ENCODE results near the gene ZNF804B. TPM values are rescaled to one million over a fixed set of nuclear protein-coding genes. Genes with fewer than 3 reads are reported as not detected.

ZNF804B gene
- total RNA-seq, 1 donor from 2014 or later: not detected

GRCh38 chr7:88866265-88866863 lies 106.9 kb downstream of the ZNF804B start:
- no peaks in the 10 kb centered on the region for H3K36me3 ChIP-seq
- no peaks in the 10 kb centered on the region for H3K9me3 ChIP-seq
- TF ChIP-seq, protein P1, sequence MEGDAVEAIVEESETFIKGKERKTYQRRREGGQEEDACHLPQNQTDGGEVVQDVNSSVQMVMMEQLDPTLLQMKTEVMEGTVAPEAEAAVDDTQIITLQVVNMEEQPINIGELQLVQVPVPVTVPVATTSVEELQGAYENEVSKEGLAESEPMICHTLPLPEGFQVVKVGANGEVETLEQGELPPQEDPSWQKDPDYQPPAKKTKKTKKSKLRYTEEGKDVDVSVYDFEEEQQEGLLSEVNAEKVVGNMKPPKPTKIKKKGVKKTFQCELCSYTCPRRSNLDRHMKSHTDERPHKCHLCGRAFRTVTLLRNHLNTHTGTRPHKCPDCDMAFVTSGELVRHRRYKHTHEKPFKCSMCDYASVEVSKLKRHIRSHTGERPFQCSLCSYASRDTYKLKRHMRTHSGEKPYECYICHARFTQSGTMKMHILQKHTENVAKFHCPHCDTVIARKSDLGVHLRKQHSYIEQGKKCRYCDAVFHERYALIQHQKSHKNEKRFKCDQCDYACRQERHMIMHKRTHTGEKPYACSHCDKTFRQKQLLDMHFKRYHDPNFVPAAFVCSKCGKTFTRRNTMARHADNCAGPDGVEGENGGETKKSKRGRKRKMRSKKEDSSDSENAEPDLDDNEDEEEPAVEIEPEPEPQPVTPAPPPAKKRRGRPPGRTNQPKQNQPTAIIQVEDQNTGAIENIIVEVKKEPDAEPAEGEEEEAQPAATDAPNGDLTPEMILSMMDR (IDR thresholded peaks at IDR 0.05): no peak
- H3K4me1 ChIP-seq: no peaks in the 10 kb centered on the region
- intact Hi-C loops (cut with DNase I): no loop called here
- H3K27me3 ChIP-seq: no peaks in the 10 kb centered on the region
- no peak overlapping the region for H3K27ac ChIP-seq
- no peak for DNase-seq
- no peak overlapping the region for H3K4me3 ChIP-seq
- ATAC-seq: no peak

DNA sequence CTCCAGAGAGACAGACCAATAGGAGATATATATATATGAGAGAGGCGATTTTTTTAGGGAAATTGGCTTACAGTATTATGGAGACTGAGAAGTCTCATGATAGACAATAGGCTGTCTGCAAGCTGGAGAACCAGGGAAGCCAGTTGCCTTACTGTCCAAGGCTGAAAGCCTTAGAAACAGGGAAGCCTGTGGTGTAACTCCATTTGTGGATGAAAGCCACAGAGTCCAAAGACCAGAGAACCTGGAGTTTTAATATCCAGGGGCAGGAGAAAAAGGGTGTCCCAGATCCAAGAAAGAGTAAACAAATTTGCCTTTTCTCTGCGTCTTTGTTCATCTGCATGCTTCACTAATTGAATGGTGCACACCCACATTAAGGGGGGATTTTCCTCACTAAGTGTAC lies 107.7 kb downstream of the ZNF804B start:
- no peak for ATAC-seq
- H3K4me3 ChIP-seq: no peak overlapping the region
- intact Hi-C loops (cut with DNase I): no loop called here
- H3K4me1 ChIP-seq: no peaks in the 10 kb centered on the region
- no peaks in the 10 kb centered on the region for H3K27me3 ChIP-seq
- no peak overlapping the region for H3K27ac ChIP-seq
- no peaks in the 10 kb centered on the region for H3K36me3 ChIP-seq
- no peak for DNase-seq
- no peaks in the 10 kb centered on the region for H3K9me3 ChIP-seq
- TF ChIP-seq, protein P1 (IDR thresholded peaks at IDR 0.05): no peak

GRCh38 chr7:88868456-88868855 lies 109.0 kb downstream of the ZNF804B start:
- TF ChIP-seq, protein P1 (IDR thresholded peaks at IDR 0.05): no peak
- no peaks in the 10 kb centered on the region for H3K36me3 ChIP-seq
- no peaks in the 10 kb centered on the region for H3K9me3 ChIP-seq
- ATAC-seq: no peak
- intact Hi-C loops (cut with DNase I): no loop called here
- no peak overlapping the region for H3K27ac ChIP-seq
- H3K4me3 ChIP-seq: no peak overlapping the region
- no peaks in the 10 kb centered on the region for H3K27me3 ChIP-seq
- no peaks in the 10 kb centered on the region for H3K4me1 ChIP-seq
- DNase-seq: no peak

- TF ChIP-seq, protein P1 (IDR thresholded peaks at IDR 0.05): no peak
- Histone ChIP-seq H3K27ac (no peak overlapping the region), H3K27me3 (no peaks in the 10 kb centered on the region), H3K4me3 (no peak overlapping the region), H3K9me3 (no peaks in the 10 kb centered on the region), H3K4me1 (no peaks in the 10 kb centered on the region), H3K36me3 (no peaks in the 10 kb centered on the region)
- ATAC-seq (no peak), DNase-seq (no peak)
- intact Hi-C loops (cut with DNase I): no loop called here
These were observed 121.6 kb downstream of the ZNF804B start for GRCh38 chr7:88881136-88881535.

DNA sequence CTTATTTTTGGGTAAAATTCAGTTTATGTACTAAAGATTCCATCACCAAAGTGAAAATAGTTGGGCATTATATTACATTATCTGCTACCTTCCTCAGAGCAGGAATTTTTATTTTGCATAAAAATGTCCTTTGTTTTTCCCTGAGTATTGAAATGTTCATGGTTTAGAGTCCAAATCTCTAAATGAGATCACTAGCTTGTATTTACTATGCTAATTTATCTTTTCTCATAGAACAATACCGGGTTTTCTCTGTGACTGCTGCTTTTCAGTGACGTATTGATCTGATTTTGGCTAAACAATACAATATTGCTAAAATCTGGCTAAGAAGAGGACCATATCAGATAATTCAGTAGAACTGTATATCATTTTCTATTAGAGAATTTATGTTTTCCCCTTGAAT lies 125.6 kb downstream of the ZNF804B start:
- TF ChIP-seq, protein P1 (IDR thresholded peaks at IDR 0.05): no peak
- H3K9me3 ChIP-seq: no peaks in the 10 kb centered on the region
- H3K27me3 ChIP-seq: no peaks in the 10 kb centered on the region
- H3K27ac ChIP-seq: no peak overlapping the region
- H3K4me3 ChIP-seq: no peak overlapping the region
- H3K4me1 ChIP-seq: no peaks in the 10 kb centered on the region
- H3K36me3 ChIP-seq: no peaks in the 10 kb centered on the region
- ATAC-seq (no peak), DNase-seq (no peak)
- intact Hi-C loops (cut with DNase I): no loop called here

DNA sequence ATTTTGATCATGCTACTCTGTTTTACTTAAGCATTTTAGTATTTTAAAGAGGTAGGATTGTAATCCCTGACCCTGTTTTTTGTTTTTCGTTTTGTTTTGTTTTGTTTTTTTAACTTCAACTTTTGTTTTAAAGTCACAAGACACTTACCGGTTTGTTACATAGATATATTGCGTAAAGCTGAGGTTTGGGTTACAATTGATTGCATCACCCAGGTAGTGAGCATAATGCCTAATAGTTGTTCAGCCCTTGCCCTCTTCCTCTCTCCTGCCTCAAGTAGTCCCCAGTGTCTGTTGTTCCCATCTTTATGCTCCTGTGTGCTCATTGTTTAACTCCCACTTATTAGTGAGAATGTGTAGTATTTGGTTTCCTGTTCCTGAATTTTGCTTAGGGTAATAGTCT lies 129.2 kb downstream of the ZNF804B start:
- H3K4me1 ChIP-seq: no peaks in the 10 kb centered on the region
- H3K27me3 ChIP-seq: no peaks in the 10 kb centered on the region
- no peaks in the 10 kb centered on the region for H3K36me3 ChIP-seq
- no peak overlapping the region for H3K4me3 ChIP-seq
- ATAC-seq (no peak), DNase-seq (no peak)
- intact Hi-C loops (cut with DNase I): no loop called here
- TF ChIP-seq, protein P1 (IDR thresholded peaks at IDR 0.05): no peak
- no peaks in the 10 kb centered on the region for H3K9me3 ChIP-seq
- H3K27ac ChIP-seq: no peak overlapping the region
